NT2/D1 (cell line): ENCODE data around the gene PCDHB2.
A peak's percentile ranks its signal among the peaks of the same experiment; 100 is the strongest.
"Not testable (repeated sequence)": the region's sequence is repeated elsewhere in the genome, so short reads cannot be mapped to it uniquely, and the experiment has no call there.

Experiments used
- DNase-seq: peaks from one replicate; pipeline ENCODE4 v3.0.0-alpha.2; 2011; ENCODE audit warnings: low read depth, low spot score
- H3K27me3 ChIP-seq: 2 replicates; pipeline ENCODE4 v1.6.0; 2011; ENCODE audit warnings: mild to moderate bottlenecking; ENCODE audit not compliant: insufficient read length, insufficient read depth
- H3K36me3 ChIP-seq: 2 replicates; pipeline ENCODE4 v1.6.1; 2011; ENCODE audit warnings: mild to moderate bottlenecking, low read length, mixed read lengths; ENCODE audit not compliant: insufficient read depth, insufficient read length
- H3K4me1 ChIP-seq: 2 replicates; pipeline ENCODE4 v1.5.1; 2011; ENCODE audit not compliant: insufficient read depth, insufficient read length
- H3K4me3 ChIP-seq: 2 replicates; pipeline ENCODE4 v1.5.1; 2011; ENCODE audit warnings: low read depth; ENCODE audit not compliant: insufficient read length
- H3K9ac ChIP-seq: 2 replicates; pipeline ENCODE4 v1.6.0; 2011; ENCODE audit warnings: low read depth; ENCODE audit not compliant: insufficient read length
- H3K9me3 ChIP-seq: 2 replicates; pipeline ENCODE4 v1.5.1; 2011; ENCODE audit warnings: mild to moderate bottlenecking, low read length; ENCODE audit not compliant: insufficient read depth
- SUZ12 ChIP-seq: IDR thresholded peaks from 2 replicates; pipeline ENCODE4 v1.6.1; 2011; ENCODE audit not compliant: insufficient read length, insufficient read depth; ENCODE audit errors: extremely low read depth
- YY1 ChIP-seq: IDR thresholded peaks from 2 replicates; pipeline ENCODE4 v1.6.1; 2011; ENCODE audit not compliant: insufficient read length, insufficient read depth
- ZNF274 ChIP-seq: IDR thresholded peaks from 2 replicates; pipeline ENCODE4 v1.6.1; 2011; ENCODE audit warnings: mild to moderate bottlenecking, low read depth, low read length

The PCDHB2 gene

GRCh38 chr5:141094481-141095262 is at the start of gene PCDHB2:
PCDHB2 (plus strand) TSS chr5:141094615; CDS start chr5:141094791, 176 bp downstream.
- peak; percentile 84 for DNase-seq
- no peaks in the 10 kb centered on the region for H3K4me1 ChIP-seq
- peak within 1 kb of the TSS; percentile 69 for H3K4me3 ChIP-seq
- no peak for TF ChIP-seq SUZ12
- no peak for TF ChIP-seq YY1
- no peak for TF ChIP-seq ZNF274
- peaks cover 13% of the 10 kb centered on the region for H3K36me3 ChIP-seq
- peaks cover 14% of the 10 kb centered on the region for H3K9me3 ChIP-seq
- H3K27me3 ChIP-seq = no peaks in the 10 kb centered on the region
- H3K9ac ChIP-seq = peak within 1 kb of the TSS; percentile 86

- Histone ChIP-seq H3K9me3 (no peaks in the 10 kb centered on the region), H3K36me3 (no peaks in the 10 kb centered on the region), H3K4me3 (peak within 1 kb of the TSS; percentile 58), H3K4me1 (no peaks in the 10 kb centered on the region), H3K9ac (peak within 1 kb of the TSS; percentile 57), H3K27me3 (peaks cover 18% of the 10 kb centered on the region)
- peak; percentile 15 for DNase-seq
- no peak for TF ChIP-seq ZNF274
- TF ChIP-seq SUZ12 = no peak
- TF ChIP-seq YY1 = no peak
Observed at GRCh38 chr5:141050622-141051520, 43.5 kb upstream of the PCDHB2 start, which contains the start of gene PCDHB1. PCDHB1 (plus strand) TSS chr5:141051374; CDS start chr5:141051471, 97 bp downstream.

- no peak for TF ChIP-seq YY1
- no peak for TF ChIP-seq ZNF274
- TF ChIP-seq SUZ12 = no peak
- peak overlapping the region; percentile 57 for H3K9ac ChIP-seq
- peaks cover 18% of the 10 kb centered on the region for H3K27me3 ChIP-seq
- H3K4me1 ChIP-seq = no peaks in the 10 kb centered on the region
- H3K36me3 ChIP-seq = no peaks in the 10 kb centered on the region
- H3K4me3 ChIP-seq = peak overlapping the region; percentile 58
- DNase-seq = peak; percentile 16
- H3K9me3 ChIP-seq = no peaks in the 10 kb centered on the region
Observed at GRCh38 chr5:141051521-141051866, 42.9 kb upstream of the PCDHB2 start.

GRCh38 chr5:141077826-141078225 is 16.6 kb upstream of the PCDHB2 start:
- Histone ChIP-seq H3K4me1 (no peaks in the 10 kb centered on the region), H3K9me3 (no peaks in the 10 kb centered on the region), H3K27me3 (no peaks in the 10 kb centered on the region), H3K36me3 (no peaks in the 10 kb centered on the region), H3K9ac (peak overlapping the region; percentile 2), H3K4me3 (peak overlapping the region; percentile 42)
- TF ChIP-seq SUZ12 = no peak
- no peak for TF ChIP-seq ZNF274
- TF ChIP-seq YY1 = no peak
- no peak for DNase-seq

GRCh38 chr5:141082228-141082627 is 12.2 kb upstream of the PCDHB2 start:
- TF ChIP-seq ZNF274 (no peak), YY1 (no peak), SUZ12 (no peak)
- no peaks in the 10 kb centered on the region for H3K4me1 ChIP-seq
- no peaks in the 10 kb centered on the region for H3K36me3 ChIP-seq
- no peak overlapping the region for H3K9ac ChIP-seq
- no peaks in the 10 kb centered on the region for H3K27me3 ChIP-seq
- no peak overlapping the region for H3K4me3 ChIP-seq
- DNase-seq = no peak
- H3K9me3 ChIP-seq = no peaks in the 10 kb centered on the region

- H3K27me3 ChIP-seq = no peaks in the 10 kb centered on the region
- H3K9ac ChIP-seq = no peak overlapping the region
- no peaks in the 10 kb centered on the region for H3K36me3 ChIP-seq
- no peak overlapping the region for H3K4me3 ChIP-seq
- H3K9me3 ChIP-seq = no peaks in the 10 kb centered on the region
- no peaks in the 10 kb centered on the region for H3K4me1 ChIP-seq
- no peak for DNase-seq
- TF ChIP-seq ZNF274 = no peak
- no peak for TF ChIP-seq YY1
- TF ChIP-seq SUZ12 = no peak
Observed at GRCh38 chr5:141084487-141084989, 9.9 kb upstream of the PCDHB2 start.

GRCh38 chr5:141095263-141095641 is 837 bp downstream of the PCDHB2 start:
- TF ChIP-seq SUZ12 (no peak), YY1 (no peak), ZNF274 (no peak)
- H3K9me3 ChIP-seq = peaks cover 14% of the 10 kb centered on the region
- no peak for DNase-seq
- peaks cover 13% of the 10 kb centered on the region for H3K36me3 ChIP-seq
- no peaks in the 10 kb centered on the region for H3K27me3 ChIP-seq
- peak overlapping the region; percentile 69 for H3K4me3 ChIP-seq
- peak overlapping the region; percentile 86 for H3K9ac ChIP-seq
- no peaks in the 10 kb centered on the region for H3K4me1 ChIP-seq

- not testable (repeated sequence) for H3K4me3 ChIP-seq, H3K27me3 ChIP-seq, H3K4me1 ChIP-seq, DNase-seq, H3K9ac ChIP-seq
- Histone ChIP-seq H3K9me3 (peaks cover 14% of the 10 kb centered on the region), H3K36me3 (peaks cover 22% of the 10 kb centered on the region)
Observed at GRCh38 chr5:141096181-141096580, 1.8 kb downstream of the PCDHB2 start.

- Histone ChIP-seq H3K36me3 (peaks cover 22% of the 10 kb centered on the region), H3K9me3 (peaks cover 14% of the 10 kb centered on the region)
- H3K4me3 ChIP-seq = not testable (repeated sequence)
Observed at GRCh38 chr5:141096586-141096985, 2.2 kb downstream of the PCDHB2 start.

More at GRCh38 chr5:141096586-141096985, 2.2 kb downstream of the PCDHB2 start:
- H3K27me3 ChIP-seq, DNase-seq, H3K9ac ChIP-seq, H3K4me1 ChIP-seq: not testable (repeated sequence)
